ENCODE data around the gene TTYH3. TPM values are rescaled to one million over a fixed set of nuclear protein-coding genes. Genes with fewer than 3 reads are reported as not detected.

TTYH3 gene
- total RNA-seq, 6 experiments from 2014 or later, result 10.3 to 59.3 (median 37.6) TPM

DNA sequence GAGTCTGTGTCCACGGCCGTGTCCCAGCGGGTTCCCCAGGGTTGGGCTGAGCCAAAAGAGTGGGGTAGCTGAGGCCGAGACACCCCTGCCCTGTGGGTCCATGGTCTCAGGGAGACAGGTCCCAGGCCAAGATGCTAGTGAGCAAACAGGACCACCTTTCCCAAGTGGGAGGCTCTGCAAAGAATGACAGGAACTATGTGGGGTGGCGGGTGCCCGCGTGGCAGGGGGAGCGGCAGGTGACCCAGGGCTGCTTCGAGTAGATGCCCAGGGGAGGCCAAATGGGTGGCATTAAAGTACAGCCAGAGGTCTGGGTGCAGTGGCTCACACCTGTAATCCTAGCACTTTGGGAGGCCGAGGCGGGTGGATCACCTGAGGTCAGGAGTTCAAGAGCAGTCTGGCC, 18.2 kb downstream of the TTYH3 start:
- H3K4me1 ChIP-seq, result no peaks in the 10 kb centered on the region
- DNase-seq, result no peak
- no peak overlapping the region for H3K27ac ChIP-seq
- no peak for ATAC-seq
- H3K36me3 ChIP-seq, result no peaks in the 10 kb centered on the region
- H3K4me3 ChIP-seq, result no peak overlapping the region
- intact Hi-C loops (cut with DNase I), result no loop called here
- H3K9me3 ChIP-seq, result no peaks in the 10 kb centered on the region
- no peaks in the 10 kb centered on the region for H3K27me3 ChIP-seq
- no peak for TF ChIP-seq POLR2A (IDR thresholded peaks at IDR 0.05)
- TF ChIP-seq, protein P1, sequence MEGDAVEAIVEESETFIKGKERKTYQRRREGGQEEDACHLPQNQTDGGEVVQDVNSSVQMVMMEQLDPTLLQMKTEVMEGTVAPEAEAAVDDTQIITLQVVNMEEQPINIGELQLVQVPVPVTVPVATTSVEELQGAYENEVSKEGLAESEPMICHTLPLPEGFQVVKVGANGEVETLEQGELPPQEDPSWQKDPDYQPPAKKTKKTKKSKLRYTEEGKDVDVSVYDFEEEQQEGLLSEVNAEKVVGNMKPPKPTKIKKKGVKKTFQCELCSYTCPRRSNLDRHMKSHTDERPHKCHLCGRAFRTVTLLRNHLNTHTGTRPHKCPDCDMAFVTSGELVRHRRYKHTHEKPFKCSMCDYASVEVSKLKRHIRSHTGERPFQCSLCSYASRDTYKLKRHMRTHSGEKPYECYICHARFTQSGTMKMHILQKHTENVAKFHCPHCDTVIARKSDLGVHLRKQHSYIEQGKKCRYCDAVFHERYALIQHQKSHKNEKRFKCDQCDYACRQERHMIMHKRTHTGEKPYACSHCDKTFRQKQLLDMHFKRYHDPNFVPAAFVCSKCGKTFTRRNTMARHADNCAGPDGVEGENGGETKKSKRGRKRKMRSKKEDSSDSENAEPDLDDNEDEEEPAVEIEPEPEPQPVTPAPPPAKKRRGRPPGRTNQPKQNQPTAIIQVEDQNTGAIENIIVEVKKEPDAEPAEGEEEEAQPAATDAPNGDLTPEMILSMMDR (IDR thresholded peaks at IDR 0.05), result no peak
- WGBS (ENCODE audit: insufficient coverage, low coverage, low lambda C conversion rate, missing lambda C conversion rate), result no CpG with 5 or more reads among the region's 11 CpGs

DNA sequence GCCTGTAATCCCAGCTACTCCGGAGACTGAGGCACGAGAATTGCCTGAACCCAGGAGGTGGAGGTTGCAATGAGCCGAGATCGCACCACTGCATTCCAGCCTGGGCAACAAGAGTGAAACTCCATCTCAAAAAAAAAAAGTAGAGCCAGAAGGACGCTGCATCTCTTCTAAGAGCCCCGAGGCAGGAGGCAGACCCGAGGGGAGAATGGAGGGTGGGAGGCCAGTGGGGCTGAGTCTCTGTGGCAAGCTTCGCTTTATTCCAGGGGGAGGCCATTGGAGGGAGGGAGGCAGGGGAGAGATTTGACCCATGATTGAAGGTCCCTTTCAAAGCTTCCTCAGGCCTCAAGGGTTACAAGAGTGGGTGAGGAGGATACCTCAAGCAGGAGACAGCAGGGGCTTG, 18.7 kb downstream of the TTYH3 start:
- Histone ChIP-seq H3K36me3 (no peaks in the 10 kb centered on the region), H3K27ac (no peak overlapping the region), H3K27me3 (no peaks in the 10 kb centered on the region), H3K4me1 (no peaks in the 10 kb centered on the region), H3K9me3 (no peaks in the 10 kb centered on the region), H3K4me3 (no peak overlapping the region)
- 94% methylated on average over 6 of the region's 8 CpGs for WGBS (ENCODE audit: insufficient coverage, low coverage, low lambda C conversion rate, missing lambda C conversion rate)
- TF ChIP-seq POLR2A (IDR thresholded peaks at IDR 0.05), result no peak
- TF ChIP-seq, protein P1 (IDR thresholded peaks at IDR 0.05), result no peak
- no peak for ATAC-seq
- no peak for DNase-seq
- intact Hi-C loops (cut with DNase I), result no loop called here

DNA sequence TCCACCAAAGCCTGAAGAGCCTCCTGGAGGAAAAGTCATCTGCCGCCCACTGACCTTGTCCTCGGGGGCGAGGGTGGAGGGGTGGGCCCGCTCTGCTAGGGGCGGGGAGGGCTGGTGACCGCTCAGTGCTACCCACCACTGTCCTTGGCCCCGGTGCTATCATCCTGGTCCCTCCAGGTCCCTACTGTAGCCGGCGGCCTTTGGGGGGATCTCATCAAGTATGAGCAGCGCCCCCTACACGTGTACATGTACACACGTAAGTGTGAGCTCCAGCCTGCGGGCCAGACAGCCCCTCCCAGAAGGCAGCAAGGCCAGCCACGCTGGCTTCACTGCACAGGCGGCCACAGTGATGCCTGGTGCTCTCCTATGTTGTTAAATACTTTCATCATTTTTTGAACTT, 19.6 kb downstream of the TTYH3 start:
- 50% methylated on average over 2 of the region's 15 CpGs for WGBS (ENCODE audit: insufficient coverage, low coverage, low lambda C conversion rate, missing lambda C conversion rate)
- TF ChIP-seq POLR2A (IDR thresholded peaks at IDR 0.05), result no peak
- TF ChIP-seq, protein P1 (IDR thresholded peaks at IDR 0.05), result no peak
- Histone ChIP-seq H3K27me3 (no peaks in the 10 kb centered on the region), H3K27ac (no peak overlapping the region), H3K36me3 (no peaks in the 10 kb centered on the region), H3K4me3 (no peak overlapping the region), H3K4me1 (no peaks in the 10 kb centered on the region), H3K9me3 (no peaks in the 10 kb centered on the region)
- intact Hi-C loops (cut with DNase I), result no loop called here
- DNase-seq, result no peak
- no peak for ATAC-seq

DNA sequence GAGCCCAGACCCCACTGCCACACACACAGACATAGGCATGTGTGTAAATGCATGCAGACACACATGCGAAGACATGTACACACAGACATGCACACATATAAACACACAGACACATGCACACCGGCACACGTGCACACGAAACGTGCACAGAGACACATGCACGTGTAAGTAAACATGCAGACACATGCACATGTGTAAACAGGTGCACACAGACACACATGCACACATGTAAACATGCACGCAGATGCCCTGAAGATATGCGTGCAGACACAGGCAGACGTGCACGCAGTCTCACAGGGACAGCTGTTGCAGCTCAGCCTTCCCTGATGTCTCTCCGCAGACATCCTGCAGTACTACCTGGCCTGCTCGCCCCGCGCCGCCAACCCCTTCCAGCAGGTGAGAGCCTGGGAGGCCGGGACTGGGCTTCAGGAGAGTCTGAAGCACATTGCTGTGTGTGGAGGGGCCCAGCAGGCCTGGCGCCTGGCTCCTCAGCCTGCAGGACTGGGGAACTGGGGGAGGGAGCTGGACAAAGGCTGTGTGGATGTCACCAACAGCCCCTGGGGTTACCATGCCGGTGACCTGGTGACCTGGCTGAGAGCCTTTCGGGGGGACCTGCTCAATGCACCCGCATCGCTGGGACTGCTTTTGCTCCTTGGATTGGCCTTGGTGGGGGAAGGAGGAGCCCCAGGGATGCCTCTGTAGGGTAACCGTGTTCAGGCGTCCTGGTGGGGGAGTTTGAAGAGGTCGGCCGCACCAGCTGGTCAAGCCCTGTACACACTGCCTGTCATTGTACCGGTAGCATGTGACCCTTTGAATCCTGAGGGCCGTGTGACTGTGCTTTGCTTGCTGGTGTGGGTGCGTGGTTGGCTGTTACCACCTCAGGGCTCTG, 20.3 kb downstream of the TTYH3 start:
- WGBS (ENCODE audit: insufficient coverage, low coverage, low lambda C conversion rate, missing lambda C conversion rate), result 90% methylated on average over 6 of the region's 28 CpGs
- no peak for TF ChIP-seq POLR2A (IDR thresholded peaks at IDR 0.05)
- TF ChIP-seq, protein P1 (IDR thresholded peaks at IDR 0.05), result no peak
- Histone ChIP-seq H3K27me3 (no peaks in the 10 kb centered on the region), H3K27ac (no peak overlapping the region), H3K4me3 (no peak overlapping the region), H3K4me1 (no peaks in the 10 kb centered on the region), H3K9me3 (no peaks in the 10 kb centered on the region), H3K36me3 (no peaks in the 10 kb centered on the region)
- intact Hi-C loops (cut with DNase I), result no loop called here
- no peak for DNase-seq
- no peak for ATAC-seq

All from right lobe of liver (tissue), 6 donors.